Endodermal cell (in vitro differentiated cells): ENCODE measurements around the gene COQ8B. TPM values are rescaled to one million over a fixed set of nuclear protein-coding genes. Genes with fewer than 3 reads are reported as not detected.

Experiments
- DNase-seq: peaks from one replicate; pipeline ENCODE4 v3.0.0-alpha.2; 2017
- H3K27ac ChIP-seq: 2 replicates; pipeline ENCODE4 v1.5.1; 2013; ENCODE audit warnings: mild to moderate bottlenecking, low read depth, low read length, moderate library complexity
- H3K27me3 ChIP-seq: 2 replicates; pipeline ENCODE4 v1.6.1; 2013; ENCODE audit warnings: mild to moderate bottlenecking, low read length, moderate library complexity; ENCODE audit not compliant: insufficient read depth, control insufficient read depth, poor library complexity, severe bottlenecking
- H3K36me3 ChIP-seq: 2 replicates; pipeline ENCODE4 v1.7.0; 2013; ENCODE audit warnings: mild to moderate bottlenecking, low read length, moderate library complexity; ENCODE audit not compliant: control insufficient read depth, insufficient read depth
- H3K4me1 ChIP-seq: one replicate; pipeline ENCODE4 v1.7.0; 2013; ENCODE audit warnings: low read length; ENCODE audit not compliant: control insufficient read depth, insufficient read depth
- H3K4me3 ChIP-seq: 2 replicates; pipeline ENCODE4 v1.5.1; 2013; ENCODE audit warnings: mild to moderate bottlenecking, low read length, moderate library complexity
- H3K9ac ChIP-seq: 2 replicates; pipeline ENCODE4 v1.6.1; 2013; ENCODE audit warnings: mild to moderate bottlenecking, low read length, moderate library complexity; ENCODE audit not compliant: poor library complexity, severe bottlenecking; ENCODE audit errors: extremely low read depth
- H3K9me3 ChIP-seq: 2 replicates; pipeline ENCODE4 v1.6.1; 2013; ENCODE audit warnings: mild to moderate bottlenecking, low read length, moderate library complexity; ENCODE audit not compliant: control insufficient read depth
- H3K27ac Mint-ChIP-seq: 2 replicates; pipeline ENCODE4 v1.8.0; 2020; ENCODE audit warnings: mixed read lengths
- H3K27me3 Mint-ChIP-seq: 2 replicates; pipeline ENCODE4 v1.8.0; 2021; ENCODE audit warnings: mild to moderate bottlenecking, mixed read lengths; ENCODE audit not compliant: insufficient read depth
- H3K36me3 Mint-ChIP-seq: 2 replicates; pipeline ENCODE4 v1.8.0; 2020; ENCODE audit warnings: low read depth, mixed read lengths
- H3K4me1 Mint-ChIP-seq: 2 replicates; pipeline ENCODE4 v1.8.0; 2020; ENCODE audit warnings: mixed read lengths
- H3K4me3 Mint-ChIP-seq: 2 replicates; pipeline ENCODE4 v1.8.0; 2020; ENCODE audit warnings: mild to moderate bottlenecking, moderate library complexity, mixed read lengths
- H3K9me3 Mint-ChIP-seq: 2 replicates; pipeline ENCODE4 v1.8.0; 2020; ENCODE audit warnings: mild to moderate bottlenecking, mixed read lengths
- WGBS, 2 experiments: methylation state at CpG; one replicate each; pipeline versions ENCODE4 v1.1.5 to v1.1.7; 2013; ENCODE audit warnings: missing lambda C conversion rate in 2 of 2, mixed read lengths in 1 of 2; ENCODE audit not compliant: insufficient coverage in 1 of 2, insufficient read length in 1 of 2; 5-methylcytosine and 5-hydroxymethylcytosine counted together
- total RNA-seq, 2 donors: library from RNA; stranded (reverse); fragmentation: NEBNext Ultra II Directional in 1 of 2; extraction: Animal tissue kit (Norgen Biotek cat#: 25700) in 1 of 2; gene quantifications; 2 replicates in 1 of 2; 3 replicates in 1 of 2; pipeline ENCODE4 v1.2.1, GENCODE V29; 2021
- TF ChIP-seq, protein P1 (sequence below): fragments of 200-600 bp; sonication (generic); conservative IDR thresholded peaks from 2 replicates; pipeline ENCODE4 v1.5.0; 2021; ENCODE audit warnings: antibody characterized with exemption, mild to moderate bottlenecking

Gene COQ8B
- total RNA-seq, 2 donors from 2014 or later, result 45.6 to 49.8 TPM

DNA sequence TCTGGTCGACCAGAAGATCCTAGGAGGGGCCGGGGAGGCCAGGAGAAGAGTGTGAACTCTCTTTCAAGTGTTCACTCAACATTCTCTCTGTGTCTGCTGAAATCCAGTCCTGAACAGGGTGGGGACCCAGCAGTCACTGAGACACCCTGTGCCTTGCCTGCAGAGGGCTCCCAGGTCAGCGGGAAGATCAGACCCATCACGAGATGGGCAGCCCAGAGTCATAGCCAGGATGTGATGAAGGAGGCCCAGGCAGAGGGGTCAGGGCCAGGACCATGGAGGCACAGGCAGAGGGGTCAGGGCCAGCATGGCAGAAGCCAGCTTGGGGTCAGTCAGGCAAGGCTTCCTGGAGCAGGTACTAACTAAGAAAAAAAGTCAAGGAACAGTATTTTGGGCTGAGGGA lies 35.6 kb downstream of the COQ8B start:
- Mint-ChIP-seq H3K27ac (no peak overlapping the region), H3K27me3 (no peaks in the 10 kb centered on the region), H3K4me1 (no peaks in the 10 kb centered on the region), H3K9me3 (no peaks in the 10 kb centered on the region), H3K4me3 (no peak overlapping the region), H3K36me3 (peaks cover 63% of the 10 kb centered on the region)
- Histone ChIP-seq H3K9me3 (no peaks in the 10 kb centered on the region), H3K4me3 (no peak overlapping the region), H3K9ac (no peak overlapping the region), H3K36me3 (peaks cover 68% of the 10 kb centered on the region), H3K27me3 (no peaks in the 10 kb centered on the region), H3K4me1 (no peaks in the 10 kb centered on the region), H3K27ac (no peak overlapping the region)
- TF ChIP-seq, protein P1, sequence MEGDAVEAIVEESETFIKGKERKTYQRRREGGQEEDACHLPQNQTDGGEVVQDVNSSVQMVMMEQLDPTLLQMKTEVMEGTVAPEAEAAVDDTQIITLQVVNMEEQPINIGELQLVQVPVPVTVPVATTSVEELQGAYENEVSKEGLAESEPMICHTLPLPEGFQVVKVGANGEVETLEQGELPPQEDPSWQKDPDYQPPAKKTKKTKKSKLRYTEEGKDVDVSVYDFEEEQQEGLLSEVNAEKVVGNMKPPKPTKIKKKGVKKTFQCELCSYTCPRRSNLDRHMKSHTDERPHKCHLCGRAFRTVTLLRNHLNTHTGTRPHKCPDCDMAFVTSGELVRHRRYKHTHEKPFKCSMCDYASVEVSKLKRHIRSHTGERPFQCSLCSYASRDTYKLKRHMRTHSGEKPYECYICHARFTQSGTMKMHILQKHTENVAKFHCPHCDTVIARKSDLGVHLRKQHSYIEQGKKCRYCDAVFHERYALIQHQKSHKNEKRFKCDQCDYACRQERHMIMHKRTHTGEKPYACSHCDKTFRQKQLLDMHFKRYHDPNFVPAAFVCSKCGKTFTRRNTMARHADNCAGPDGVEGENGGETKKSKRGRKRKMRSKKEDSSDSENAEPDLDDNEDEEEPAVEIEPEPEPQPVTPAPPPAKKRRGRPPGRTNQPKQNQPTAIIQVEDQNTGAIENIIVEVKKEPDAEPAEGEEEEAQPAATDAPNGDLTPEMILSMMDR, result no peak
- WGBS, 2 experiments, result 91 to 96% methylated on average over 3 to 4 of the region's 4 CpGs
- DNase-seq, result no peak

GRCh38 chr19:40677156-40677555 lies 39.5 kb downstream of the COQ8B start:
- Mint-ChIP-seq H3K4me3 (no peak overlapping the region), H3K27me3 (no peaks in the 10 kb centered on the region)
- 98 to 99% methylated on average over 9 to 23 of the region's 23 CpGs for WGBS, 2 experiments

DNA sequence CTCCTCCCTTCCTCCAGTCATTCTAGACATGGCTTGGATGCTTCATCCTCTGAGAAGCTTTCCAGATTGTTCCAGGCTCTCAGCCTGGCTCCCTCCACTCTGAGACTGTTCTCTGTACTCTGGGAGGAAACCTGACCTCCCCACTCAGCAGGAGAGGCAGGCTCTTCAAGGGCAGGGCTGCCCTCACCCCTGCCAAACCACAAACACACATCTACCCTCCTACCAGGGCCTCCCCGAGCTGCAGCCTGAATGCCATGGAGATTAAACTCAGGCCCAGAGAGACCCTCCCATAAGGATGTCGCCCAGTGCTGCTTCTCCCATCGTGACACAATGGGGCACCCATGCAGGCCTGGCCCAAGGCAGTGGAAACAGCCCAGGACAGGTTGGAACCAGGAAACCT lies 42.4 kb downstream of the COQ8B start:
- Histone ChIP-seq H3K4me1 (no peaks in the 10 kb centered on the region), H3K27ac (no peak overlapping the region), H3K27me3 (no peaks in the 10 kb centered on the region), H3K9ac (no peak overlapping the region), H3K4me3 (no peak overlapping the region), H3K9me3 (no peaks in the 10 kb centered on the region), H3K36me3 (peaks cover 76% of the 10 kb centered on the region)
- no peak overlapping the region for H3K27ac Mint-ChIP-seq
- no peak overlapping the region for H3K4me3 Mint-ChIP-seq
- DNase-seq, result no peak
- H3K4me1 Mint-ChIP-seq, result no peaks in the 10 kb centered on the region
- no peaks in the 10 kb centered on the region for H3K27me3 Mint-ChIP-seq
- TF ChIP-seq, protein P1, result no peak
- H3K36me3 Mint-ChIP-seq, result peaks cover 50% of the 10 kb centered on the region
- 93 to 94% methylated on average over 2 to 3 of the region's 3 CpGs for WGBS, 2 experiments
- H3K9me3 Mint-ChIP-seq, result no peaks in the 10 kb centered on the region

More at GRCh38 chr19:40677156-40677555, 39.5 kb downstream of the COQ8B start:
- H3K9me3 Mint-ChIP-seq, result no peaks in the 10 kb centered on the region
- DNase-seq, result no peak
- peaks cover 70% of the 10 kb centered on the region for H3K36me3 ChIP-seq
- peaks cover 43% of the 10 kb centered on the region for H3K36me3 Mint-ChIP-seq
- TF ChIP-seq, protein P1, result no peak
- no peak overlapping the region for H3K27ac Mint-ChIP-seq
- no peak overlapping the region for H3K4me3 ChIP-seq
- no peak overlapping the region for H3K9ac ChIP-seq
- H3K27ac ChIP-seq, result no peak overlapping the region
- H3K9me3 ChIP-seq, result no peaks in the 10 kb centered on the region
- H3K27me3 ChIP-seq, result no peaks in the 10 kb centered on the region
- H3K4me1 ChIP-seq, result no peaks in the 10 kb centered on the region
- H3K4me1 Mint-ChIP-seq, result no peaks in the 10 kb centered on the region
